GM18951 (cell line): ENCODE measurements around the gene UBL7.

ENCODE experiments used
- POLR2A ChIP-seq: IDR thresholded peaks from 4 replicates; pipeline ENCODE4 v1.6.1; 2011; ENCODE audit warnings: mild to moderate bottlenecking; ENCODE audit not compliant: insufficient read length, insufficient read depth; ENCODE audit errors: extremely low read depth
- in situ Hi-C: fragments of 300-500 bp; cut with MboI; formaldehyde crosslinking; loops from one replicate; pipeline ENCODE4 v1.12.0; 2022; ENCODE audit warnings: low sequenced_read_pairs, mixed read lengths, inconsistent platforms; ENCODE audit not compliant: unreplicated experiment

Gene UBL7

DNA sequence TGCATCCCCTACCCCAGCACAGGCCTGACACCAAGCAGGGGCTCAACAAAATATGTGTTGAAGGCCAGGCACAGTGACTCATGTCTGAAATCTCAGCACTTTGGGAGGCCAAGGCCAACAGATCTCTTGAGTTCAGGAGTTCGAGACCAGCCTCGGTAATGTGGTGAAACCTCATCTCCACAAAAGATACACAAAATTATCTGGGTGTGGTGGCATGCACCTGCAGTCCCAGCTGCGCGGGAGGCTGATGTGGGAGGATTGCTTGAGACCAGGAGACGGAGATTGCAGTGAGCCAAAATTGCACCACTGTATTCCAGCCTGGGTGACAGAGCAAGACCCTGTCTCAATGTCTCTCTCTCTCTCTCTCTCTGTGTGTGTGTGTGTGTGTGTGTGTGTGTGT, 62.8 kb downstream of the UBL7 start:
- in situ Hi-C loops: no loop called here
- TF ChIP-seq POLR2A: no peak

GRCh38 chr15:74397239-74398068, 63.5 kb downstream of the UBL7 start:
- in situ Hi-C loops: no loop called here
- TF ChIP-seq POLR2A: peak; percentile 48

- TF ChIP-seq POLR2A: peak; percentile 61
- in situ Hi-C loops: no loop called here
Measured at GRCh38 chr15:74396445-74397238, 64.3 kb downstream of the UBL7 start.

GRCh38 chr15:74396146-74396438, 64.9 kb downstream of the UBL7 start:
- TF ChIP-seq POLR2A: no peak
- in situ Hi-C loops: no loop called here
